Mesendoderm (in vitro differentiated cells): Measurements from ENCODE around the gene ZBTB48.

Experiments used
- DNase-seq: peaks from one replicate; pipeline ENCODE4 v3.0.0; 2013
- H2AK5ac ChIP-seq: 2 replicates; pipeline ENCODE4 v1.6.1; 2013; ENCODE audit warnings: low read length, inconsistent platforms
- H2BK120ac ChIP-seq: 2 replicates; pipeline ENCODE4 v1.6.1; 2013; ENCODE audit warnings: low read depth, mild to moderate bottlenecking, low read length, moderate library complexity, mixed read lengths
- H2BK15ac ChIP-seq: replicated peaks from 2 replicates; pipeline ENCODE4 v1.6.1; 2013; ENCODE audit warnings: low read depth, mild to moderate bottlenecking, moderate library complexity
- H2BK5ac ChIP-seq: 2 replicates; pipeline ENCODE4 v1.6.1; 2013; ENCODE audit warnings: low read length, inconsistent platforms
- H3K18ac ChIP-seq: 2 replicates; pipeline ENCODE4 v1.6.1; 2013; ENCODE audit warnings: mild to moderate bottlenecking, low read length, mixed read lengths
- H3K23ac ChIP-seq: one replicate; pipeline ENCODE4 v1.6.1; 2013; ENCODE audit warnings: low read length
- H3K27ac ChIP-seq: 2 replicates; pipeline ENCODE4 v1.5.1; 2013; ENCODE audit warnings: low read depth, mild to moderate bottlenecking, inconsistent platforms, low read length, moderate library complexity
- H3K27me3 ChIP-seq: 2 replicates; pipeline ENCODE4 v1.6.1; 2013; ENCODE audit warnings: low read length, control low read depth, mild to moderate bottlenecking, inconsistent platforms; ENCODE audit not compliant: insufficient read depth, poor library complexity
- H3K36me3 ChIP-seq: 2 replicates; pipeline ENCODE4 v1.6.1; 2013; ENCODE audit warnings: low read length, inconsistent platforms; ENCODE audit not compliant: control insufficient read depth, insufficient read depth
- H3K4ac ChIP-seq: one replicate; pipeline ENCODE4 v1.6.1; 2013; ENCODE audit warnings: low read depth, mild to moderate bottlenecking, low read length, moderate library complexity
- H3K4me1 ChIP-seq: 2 replicates; pipeline ENCODE4 v1.6.1; 2013; ENCODE audit warnings: low read depth, low read length, inconsistent platforms; ENCODE audit not compliant: control insufficient read depth
- H3K4me2 ChIP-seq: 2 replicates; pipeline ENCODE4 v1.6.1; 2013; ENCODE audit warnings: low read length
- H3K4me3 ChIP-seq: 2 replicates; pipeline ENCODE4 v1.5.1; 2013; ENCODE audit warnings: mild to moderate bottlenecking, low read length
- H3K56ac ChIP-seq: one replicate; pipeline ENCODE4 v1.6.1; 2013; ENCODE audit warnings: low read length
- H3K79me1 ChIP-seq: 2 replicates; pipeline ENCODE4 v1.6.1; 2013; ENCODE audit warnings: low read length, inconsistent platforms
- H3K79me2 ChIP-seq: 2 replicates; pipeline ENCODE4 v1.6.1; 2013; ENCODE audit warnings: mild to moderate bottlenecking, low read length; ENCODE audit not compliant: control insufficient read depth, insufficient read depth
- H3K9ac ChIP-seq: 2 replicates; pipeline ENCODE4 v1.6.1; 2013; ENCODE audit warnings: low read length, inconsistent platforms
- H4K5ac ChIP-seq: one replicate; pipeline ENCODE4 v1.6.1; 2013; ENCODE audit warnings: low read length
- H4K8ac ChIP-seq: one replicate; pipeline ENCODE4 v1.6.1; 2013; ENCODE audit warnings: low read depth, mild to moderate bottlenecking, control low read depth, low read length, moderate library complexity
- WGBS: extraction: QIAGEN DNeasy Blood & Tissue Kit; methylation state at CpG from one replicate; pipeline ENCODE4 v1.1.7; 2013; ENCODE audit warnings: low lambda C conversion rate, missing lambda C conversion rate; ENCODE audit not compliant: insufficient coverage; ENCODE audit errors: extremely low coverage; 5-methylcytosine and 5-hydroxymethylcytosine counted together

ZBTB48 gene

DNA sequence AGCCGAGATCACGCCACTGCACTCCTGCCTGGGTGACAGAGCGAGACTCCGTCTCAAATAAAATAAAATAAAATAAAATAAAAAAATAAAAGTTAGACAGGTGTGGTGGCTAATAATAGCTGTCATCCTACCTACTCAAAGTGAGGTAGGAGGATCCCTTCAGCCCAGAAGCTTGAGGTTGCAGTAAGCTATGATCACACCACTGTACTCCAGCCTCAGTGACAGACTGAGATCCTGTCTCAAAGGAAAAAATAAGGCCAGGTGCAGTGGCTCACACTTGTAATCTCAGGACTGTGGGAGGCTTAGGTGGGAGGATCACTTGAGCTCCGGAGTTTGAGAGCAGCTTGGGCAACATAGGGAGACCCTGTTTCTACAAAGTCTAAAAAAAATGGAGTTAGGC lies 43.5 kb upstream of the ZBTB48 start:
- Histone ChIP-seq H2BK15ac (no peak overlapping the region), H3K4ac (no peak overlapping the region), H4K8ac (no peak overlapping the region), H3K4me3 (no peak overlapping the region), H3K23ac (no peak overlapping the region), H3K18ac (no peak overlapping the region), H3K27me3 (no peaks in the 10 kb centered on the region), H3K4me1 (no peaks in the 10 kb centered on the region), H3K79me1 (peaks cover 1% of the 10 kb centered on the region), H3K36me3 (peaks cover 12% of the 10 kb centered on the region), H4K5ac (no peak overlapping the region), H2BK5ac (no peak overlapping the region), H3K56ac (no peak overlapping the region), H2BK120ac (no peak overlapping the region), H3K4me2 (no peak overlapping the region), H2AK5ac (no peak overlapping the region), H3K9ac (no peak overlapping the region), H3K79me2 (no peaks in the 10 kb centered on the region), H3K27ac (no peak overlapping the region)
- DNase-seq, result no peak
- no CpG with 5 or more reads among the region's 5 CpGs for WGBS

- H3K4me3 ChIP-seq, result no peak overlapping the region
- peaks cover 5% of the 10 kb centered on the region for H3K36me3 ChIP-seq
- peaks cover 1% of the 10 kb centered on the region for H3K79me1 ChIP-seq
- no peak overlapping the region for H2AK5ac ChIP-seq
- H3K18ac ChIP-seq, result no peak overlapping the region
- DNase-seq, result no peak
- H3K23ac ChIP-seq, result no peak overlapping the region
- no peak overlapping the region for H3K4me2 ChIP-seq
- H2BK5ac ChIP-seq, result no peak overlapping the region
- H3K4me1 ChIP-seq, result no peaks in the 10 kb centered on the region
- H3K27me3 ChIP-seq, result no peaks in the 10 kb centered on the region
- no peak overlapping the region for H2BK120ac ChIP-seq
- no peak overlapping the region for H4K8ac ChIP-seq
- no peak overlapping the region for H2BK15ac ChIP-seq
- no CpG with 5 or more reads among the region's 3 CpGs for WGBS
- H3K4ac ChIP-seq, result no peak overlapping the region
- H3K27ac ChIP-seq, result no peak overlapping the region
- H3K79me2 ChIP-seq, result no peaks in the 10 kb centered on the region
- no peak overlapping the region for H4K5ac ChIP-seq
- H3K56ac ChIP-seq, result no peak overlapping the region
- no peak overlapping the region for H3K9ac ChIP-seq
Measured at GRCh38 chr1:6538956-6539355, 40.8 kb upstream of the ZBTB48 start.

GRCh38 chr1:6544831-6545230 lies 35.0 kb upstream of the ZBTB48 start:
- H2AK5ac ChIP-seq, result no peak overlapping the region
- peaks cover 20% of the 10 kb centered on the region for H3K36me3 ChIP-seq
- no peaks in the 10 kb centered on the region for H3K4me1 ChIP-seq
- no peak overlapping the region for H3K4ac ChIP-seq
- H3K79me2 ChIP-seq, result peaks cover 1% of the 10 kb centered on the region
- no peaks in the 10 kb centered on the region for H3K27me3 ChIP-seq
- H2BK5ac ChIP-seq, result no peak overlapping the region
- no peak overlapping the region for H3K4me2 ChIP-seq
- no peak overlapping the region for H3K27ac ChIP-seq
- H4K5ac ChIP-seq, result no peak overlapping the region
- H3K56ac ChIP-seq, result no peak overlapping the region
- no peak overlapping the region for H2BK120ac ChIP-seq
- WGBS, result no CpG with 5 or more reads among the region's 3 CpGs
- H4K8ac ChIP-seq, result no peak overlapping the region
- no peak for DNase-seq
- no peak overlapping the region for H2BK15ac ChIP-seq
- H3K9ac ChIP-seq, result no peak overlapping the region
- H3K23ac ChIP-seq, result no peak overlapping the region
- H3K4me3 ChIP-seq, result no peak overlapping the region
- no peak overlapping the region for H3K18ac ChIP-seq
- peaks cover 2% of the 10 kb centered on the region for H3K79me1 ChIP-seq

DNA sequence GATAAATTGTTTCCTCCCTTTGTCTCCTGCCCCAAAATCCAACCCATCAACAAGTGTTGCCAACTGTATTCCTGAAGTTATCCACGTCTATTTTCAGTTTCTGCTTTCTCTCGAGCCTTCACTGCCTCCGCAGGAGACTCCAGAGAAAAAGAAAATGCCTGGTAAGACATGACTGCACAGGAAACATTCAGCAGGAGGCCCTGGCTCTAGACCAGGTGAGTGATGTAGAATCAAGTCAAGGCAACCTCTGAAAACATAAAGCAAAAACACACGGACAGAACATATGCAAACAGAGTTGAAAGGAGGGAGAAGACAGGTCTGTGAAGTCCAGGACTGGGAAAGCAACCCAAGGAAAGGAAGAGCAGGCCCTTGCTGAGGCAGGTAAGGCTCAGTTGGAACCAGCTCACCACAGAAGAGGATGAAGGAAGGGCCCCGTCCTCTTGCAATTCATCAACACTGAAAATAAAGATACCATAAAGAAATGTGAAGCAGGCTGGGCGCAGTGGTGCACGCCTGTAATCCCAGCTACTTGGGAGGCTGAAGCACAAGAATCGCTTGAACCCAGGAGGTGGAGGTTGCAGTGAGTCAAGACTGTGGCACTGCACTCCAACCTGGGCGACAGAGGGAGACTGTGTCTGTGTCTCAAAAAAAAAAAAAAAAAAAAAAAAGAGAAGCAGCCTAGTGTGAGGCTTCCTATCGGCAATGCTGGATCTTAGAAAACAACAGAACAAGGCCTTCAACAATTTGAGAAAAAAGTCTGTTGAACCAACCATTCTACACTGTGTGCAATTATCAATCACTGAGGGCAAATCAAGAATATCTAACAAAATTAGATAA lies 34.3 kb upstream of the ZBTB48 start:
- WGBS, result no CpG with 5 or more reads among the region's 10 CpGs
- Histone ChIP-seq H3K23ac (no peak overlapping the region), H2BK120ac (no peak overlapping the region), H3K56ac (no peak overlapping the region), H3K4me1 (no peaks in the 10 kb centered on the region), H3K79me1 (peaks cover 2% of the 10 kb centered on the region), H2BK5ac (no peak overlapping the region), H2AK5ac (no peak overlapping the region), H2BK15ac (no peak overlapping the region), H3K27me3 (no peaks in the 10 kb centered on the region), H3K18ac (no peak overlapping the region), H3K4me3 (no peak overlapping the region), H3K4me2 (no peak overlapping the region), H4K8ac (no peak overlapping the region), H3K9ac (no peak overlapping the region), H3K4ac (no peak overlapping the region), H3K27ac (no peak overlapping the region), H3K79me2 (peaks cover 1% of the 10 kb centered on the region), H4K5ac (no peak overlapping the region), H3K36me3 (peaks cover 20% of the 10 kb centered on the region)
- DNase-seq, result no peak

GRCh38 chr1:6546326-6546725 lies 33.5 kb upstream of the ZBTB48 start:
- Histone ChIP-seq H3K36me3 (peaks cover 23% of the 10 kb centered on the region), H2BK120ac (no peak overlapping the region), H3K18ac (no peak overlapping the region), H3K4me3 (no peak overlapping the region), H3K27ac (no peak overlapping the region), H2BK5ac (no peak overlapping the region), H3K4ac (no peak overlapping the region), H3K79me1 (peaks cover 5% of the 10 kb centered on the region), H3K56ac (no peak overlapping the region), H3K79me2 (peaks cover 1% of the 10 kb centered on the region), H4K5ac (no peak overlapping the region), H3K23ac (no peak overlapping the region), H3K9ac (no peak overlapping the region), H2BK15ac (no peak overlapping the region), H2AK5ac (no peak overlapping the region), H3K27me3 (no peaks in the 10 kb centered on the region), H3K4me2 (no peak overlapping the region), H3K4me1 (no peaks in the 10 kb centered on the region), H4K8ac (no peak overlapping the region)
- 100% methylated on average over 3 of the region's 5 CpGs for WGBS
- no peak for DNase-seq

DNA sequence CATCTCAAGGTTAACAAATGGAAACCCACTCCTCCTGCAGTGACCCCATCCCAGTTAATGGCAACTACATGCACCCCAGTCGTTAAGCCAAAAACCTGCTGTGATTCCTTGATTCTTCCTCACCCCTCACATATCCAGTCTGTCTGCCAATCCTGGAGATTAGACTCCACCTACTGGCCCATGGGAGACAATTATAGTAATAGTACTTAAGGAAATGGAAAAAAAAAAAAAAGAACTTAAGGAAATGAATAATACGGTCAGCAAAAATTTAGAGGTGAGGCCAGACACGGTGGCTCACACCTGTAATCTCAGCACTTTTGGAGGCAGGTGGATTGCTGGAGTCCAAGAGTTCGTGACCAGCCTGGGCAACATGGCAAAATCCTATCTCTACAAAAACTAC lies 32.5 kb upstream of the ZBTB48 start:
- Histone ChIP-seq H2BK120ac (no peak overlapping the region), H3K4me3 (no peak overlapping the region), H3K23ac (no peak overlapping the region), H3K79me2 (peaks cover 1% of the 10 kb centered on the region), H2BK15ac (no peak overlapping the region), H3K9ac (no peak overlapping the region), H4K8ac (no peak overlapping the region), H3K27ac (no peak overlapping the region), H3K4me2 (no peak overlapping the region), H3K4ac (no peak overlapping the region), H3K18ac (no peak overlapping the region), H4K5ac (no peak overlapping the region), H3K4me1 (no peaks in the 10 kb centered on the region), H3K36me3 (peaks cover 22% of the 10 kb centered on the region), H3K79me1 (peaks cover 5% of the 10 kb centered on the region), H2BK5ac (no peak overlapping the region), H2AK5ac (no peak overlapping the region), H3K56ac (no peak overlapping the region), H3K27me3 (no peaks in the 10 kb centered on the region)
- WGBS, result no CpG with 5 or more reads among the region's 4 CpGs
- no peak for DNase-seq
